HG03457 (cell line): ENCODE results near the gene SDK2.

ENCODE experiments used
- ATAC-seq: cut with Tn5 transposase; IDR thresholded peaks from one replicate; pipeline ENCODE4 v1.9.1; 2021; ENCODE audit warnings: moderate number of reproducible peaks; ENCODE audit not compliant: unreplicated experiment

SDK2 gene

GRCh38 chr17:73612031-73612472 lies 32.2 kb downstream of the SDK2 start:
- ATAC-seq, result no peak

- no peak for ATAC-seq
These were observed 32.6 kb downstream of the SDK2 start for GRCh38 chr17:73611630-73612029.

- no peak for ATAC-seq
These were observed 33.8 kb downstream of the SDK2 start for GRCh38 chr17:73610331-73610911.

GRCh38 chr17:73609758-73610157 lies 34.5 kb downstream of the SDK2 start:
- no peak for ATAC-seq

GRCh38 chr17:73609060-73609459 lies 35.2 kb downstream of the SDK2 start:
- ATAC-seq, result no peak

GRCh38 chr17:73605444-73605843 lies 38.8 kb downstream of the SDK2 start:
- no peak for ATAC-seq

GRCh38 chr17:73604476-73604875 lies 39.8 kb downstream of the SDK2 start:
- no peak for ATAC-seq

GRCh38 chr17:73603971-73604370 lies 40.3 kb downstream of the SDK2 start:
- no peak for ATAC-seq

GRCh38 chr17:73600103-73600871 lies 44.0 kb downstream of the SDK2 start:
- no peak for ATAC-seq

GRCh38 chr17:73599599-73599998 lies 44.6 kb downstream of the SDK2 start:
- no peak for ATAC-seq

GRCh38 chr17:73598212-73598611 lies 46.0 kb downstream of the SDK2 start:
- ATAC-seq, result no peak

GRCh38 chr17:73595931-73596330 lies 48.3 kb downstream of the SDK2 start:
- no peak for ATAC-seq

- no peak for ATAC-seq
These were observed 48.8 kb downstream of the SDK2 start for GRCh38 chr17:73595479-73595878.

- ATAC-seq, result no peak
These were observed 49.2 kb downstream of the SDK2 start for GRCh38 chr17:73595068-73595467.

- no peak for ATAC-seq
These were observed 49.6 kb downstream of the SDK2 start for GRCh38 chr17:73594598-73594997.

GRCh38 chr17:73594025-73594424 lies 50.2 kb downstream of the SDK2 start:
- ATAC-seq, result no peak

- no peak for ATAC-seq
These were observed 50.8 kb downstream of the SDK2 start for GRCh38 chr17:73593249-73593965.

- no peak for ATAC-seq
These were observed 51.7 kb downstream of the SDK2 start for GRCh38 chr17:73592501-73592961.

GRCh38 chr17:73592079-73592415 lies 52.2 kb downstream of the SDK2 start:
- ATAC-seq, result no peak

- ATAC-seq, result peak; percentile 60
These were observed 52.8 kb downstream of the SDK2 start for GRCh38 chr17:73591296-73592078.

- no peak for ATAC-seq
These were observed 54.8 kb downstream of the SDK2 start for GRCh38 chr17:73589363-73589980.
